CD4-positive, alpha-beta T cell (primary cell): ENCODE results near the gene SHKBP1. TPM values are rescaled to one million over a fixed set of nuclear protein-coding genes. Genes with fewer than 3 reads are reported as not detected.

Experiments used
- ATAC-seq: fragments of 200-7000 bp; cut with Tn5 transposase; one replicate; pipeline ENCODE4 v1.10.0; 2022; ENCODE audit warnings: mild to moderate bottlenecking; ENCODE audit not compliant: poor library complexity
- CTCF ChIA-PET: fragments of 350-600 bp; sonication (Branson Sonifier 250); formaldehyde crosslinking; loops from one replicate; lab custom pipeline; 2021; ENCODE audit warnings: antibody characterized with exemption, inconsistent platforms; lab: Charles Lee
- POLR2A ChIA-PET: fragments of 350-600 bp; sonication (Branson Sonifier 250); formaldehyde crosslinking; loops from one replicate; lab custom pipeline; 2021; ENCODE audit warnings: antibody characterized with exemption, inconsistent platforms; lab: Charles Lee
- DNase-seq, 14 experiments: peaks; one replicate each; pipeline ENCODE4 v3.0.0-alpha.2; 2013 to 2020; ENCODE audit warnings: mixed read lengths in 2 of 14
- H3K27ac ChIP-seq, 2 donors: one replicate each; pipeline versions ENCODE4 v1.5.1 to v1.7.0; 2013; ENCODE audit warnings: low read length in 2 of 2, low read depth in 1 of 2, mild to moderate bottlenecking in 1 of 2
- H3K27me3 ChIP-seq, 2 experiments: 1 replicate in 1 of 2; 2 replicates in 1 of 2; pipeline versions ENCODE4 v1.6.1 to v1.7.0; 2013; ENCODE audit warnings: low read length in 2 of 2, control low read depth in 1 of 2, mild to moderate bottlenecking in 1 of 2, moderate library complexity in 1 of 2; ENCODE audit not compliant: insufficient read depth in 2 of 2, control insufficient read depth in 1 of 2
- H3K36me3 ChIP-seq: one replicate; pipeline ENCODE4 v1.6.1; 2013; ENCODE audit warnings: low read length, control low read depth; ENCODE audit not compliant: insufficient read depth
- H3K4me1 ChIP-seq: one replicate; pipeline ENCODE4 v1.6.1; 2013; ENCODE audit warnings: low read length, control low read depth; ENCODE audit not compliant: insufficient read depth
- H3K4me3 ChIP-seq: one replicate; pipeline ENCODE4 v1.5.1; 2013; ENCODE audit warnings: mild to moderate bottlenecking, low read length, moderate library complexity
- H3K9me3 ChIP-seq, 2 experiments: 1 replicate in 1 of 2; 2 replicates in 1 of 2; pipeline versions ENCODE4 v1.6.1 to v1.7.0; 2013; ENCODE audit warnings: low read length in 2 of 2, mild to moderate bottlenecking in 2 of 2, control low read depth in 1 of 2, moderate library complexity in 1 of 2; ENCODE audit not compliant: control insufficient read depth in 1 of 2, insufficient read depth in 1 of 2
- H3K27ac Mint-ChIP-seq: one replicate; pipeline ENCODE4 v1.8.0; 2020; ENCODE audit warnings: mixed read lengths
- H3K27me3 Mint-ChIP-seq: one replicate; pipeline ENCODE4 v1.8.0; 2021; ENCODE audit warnings: mixed read lengths
- H3K36me3 Mint-ChIP-seq: one replicate; pipeline ENCODE4 v1.8.0; 2021; ENCODE audit warnings: low read depth, mixed read lengths
- H3K4me1 Mint-ChIP-seq: one replicate; pipeline ENCODE4 v1.8.0; 2021; ENCODE audit warnings: low read depth, mixed read lengths
- H3K4me3 Mint-ChIP-seq: one replicate; pipeline ENCODE4 v1.8.0; 2020; ENCODE audit warnings: mild to moderate bottlenecking, mixed read lengths
- H3K9me3 Mint-ChIP-seq: one replicate; pipeline ENCODE4 v1.8.0; 2020; ENCODE audit warnings: mixed read lengths
- intact Hi-C, 2 experiments: fragments of 100-400 bp; cut with DNase I in 1 of 2; cut with micrococcal nuclease in 1 of 2; formaldehyde crosslinking; loops; one replicate each; pipeline versions ENCODE4 v1.15.1 to v1.9.0; 2023 to 2025; cut with DNase I, micrococcal nuclease
- total RNA-seq, 174 experiments: library from RNA in 2 of 174; stranded (reverse) in 2 of 174; gene quantifications; one replicate each; pipeline ENCODE4 v1.2.3 and lab custom pipeline; 2021 to 2026
- TF ChIP-seq, protein P1 (sequence below): fragments of 200-600 bp; IDR thresholded peaks from one replicate; pipeline ENCODE4 v1.8.0; 2022; ENCODE audit warnings: antibody characterized with exemption, mild to moderate bottlenecking

SHKBP1 gene
- total RNA-seq, 2 experiments from 2014 or later = 82.5 to 92.9 TPM

DNA sequence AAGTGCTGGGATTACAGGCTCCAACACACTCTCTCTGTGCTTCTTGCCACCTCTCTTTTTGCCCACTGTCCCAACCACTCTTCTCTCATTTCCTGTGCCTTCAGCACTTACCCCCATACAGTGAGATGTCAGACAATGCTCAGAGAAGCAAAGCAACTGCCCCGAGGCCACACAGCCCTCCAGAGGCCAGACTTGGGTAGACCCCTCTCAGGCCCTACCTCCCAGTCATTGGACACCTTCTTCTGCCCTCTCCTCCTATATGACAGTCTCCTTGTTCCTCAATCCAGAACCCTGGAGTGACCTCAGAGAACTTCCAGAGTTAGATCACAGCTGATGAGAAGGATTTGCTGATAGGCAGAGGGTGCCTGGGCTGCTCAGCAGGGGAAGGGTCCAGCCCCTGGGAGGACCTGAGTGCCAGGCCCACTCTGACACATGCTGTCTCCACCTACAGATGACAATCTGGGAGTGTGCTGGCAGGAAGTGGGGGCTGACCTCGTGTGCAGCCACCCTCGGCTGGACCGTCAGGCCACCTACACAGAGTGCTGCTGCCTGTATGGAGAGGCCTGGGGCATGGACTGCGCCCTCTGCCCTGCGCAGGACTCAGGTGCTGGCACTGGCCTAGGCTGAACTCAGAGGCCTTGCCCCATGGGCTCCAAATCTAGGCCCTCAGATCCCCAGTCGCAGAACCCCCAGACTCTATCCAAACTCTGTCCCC is 48.9 kb downstream of the SHKBP1 start:
- no peaks in the 10 kb centered on the region for H3K27me3 ChIP-seq
- TF ChIP-seq, protein P1, sequence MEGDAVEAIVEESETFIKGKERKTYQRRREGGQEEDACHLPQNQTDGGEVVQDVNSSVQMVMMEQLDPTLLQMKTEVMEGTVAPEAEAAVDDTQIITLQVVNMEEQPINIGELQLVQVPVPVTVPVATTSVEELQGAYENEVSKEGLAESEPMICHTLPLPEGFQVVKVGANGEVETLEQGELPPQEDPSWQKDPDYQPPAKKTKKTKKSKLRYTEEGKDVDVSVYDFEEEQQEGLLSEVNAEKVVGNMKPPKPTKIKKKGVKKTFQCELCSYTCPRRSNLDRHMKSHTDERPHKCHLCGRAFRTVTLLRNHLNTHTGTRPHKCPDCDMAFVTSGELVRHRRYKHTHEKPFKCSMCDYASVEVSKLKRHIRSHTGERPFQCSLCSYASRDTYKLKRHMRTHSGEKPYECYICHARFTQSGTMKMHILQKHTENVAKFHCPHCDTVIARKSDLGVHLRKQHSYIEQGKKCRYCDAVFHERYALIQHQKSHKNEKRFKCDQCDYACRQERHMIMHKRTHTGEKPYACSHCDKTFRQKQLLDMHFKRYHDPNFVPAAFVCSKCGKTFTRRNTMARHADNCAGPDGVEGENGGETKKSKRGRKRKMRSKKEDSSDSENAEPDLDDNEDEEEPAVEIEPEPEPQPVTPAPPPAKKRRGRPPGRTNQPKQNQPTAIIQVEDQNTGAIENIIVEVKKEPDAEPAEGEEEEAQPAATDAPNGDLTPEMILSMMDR = no peak
- peak overlapping the region; percentile 57 for H3K27ac Mint-ChIP-seq
- intact Hi-C loops = no loop called here
- no peak overlapping the region for H3K4me3 ChIP-seq
- POLR2A ChIA-PET = interaction anchor here (0.6 kb wide), 1 partner anchor 81 kb away, joined by 3 read pairs; no protein-coding TSS in a partner anchor
- peaks cover 44% of the 10 kb centered on the region for H3K36me3 ChIP-seq
- no peaks in the 10 kb centered on the region for H3K4me1 ChIP-seq
- H3K27me3 Mint-ChIP-seq = no peaks in the 10 kb centered on the region
- ATAC-seq (no peak), DNase-seq (no peak)
- peaks cover 55% of the 10 kb centered on the region for H3K36me3 Mint-ChIP-seq
- H3K9me3 Mint-ChIP-seq = no peaks in the 10 kb centered on the region
- H3K4me1 Mint-ChIP-seq = peaks cover 9% of the 10 kb centered on the region
- CTCF ChIA-PET = interaction anchor here (1.2 kb wide), 1 partner anchor 603 kb away, joined by 3 read pairs; no protein-coding TSS in a partner anchor
- no peak overlapping the region for H3K4me3 Mint-ChIP-seq
- no peaks in the 10 kb centered on the region for H3K9me3 ChIP-seq
- H3K27ac ChIP-seq = no peak overlapping the region

- Mint-ChIP-seq H3K9me3 (no peaks in the 10 kb centered on the region), H3K27me3 (no peaks in the 10 kb centered on the region), H3K36me3 (peaks cover 46% of the 10 kb centered on the region), H3K27ac (no peak overlapping the region), H3K4me1 (peaks cover 10% of the 10 kb centered on the region), H3K4me3 (no peak overlapping the region)
- H3K36me3 ChIP-seq = peaks cover 35% of the 10 kb centered on the region
- H3K27ac ChIP-seq = no peak overlapping the region
- H3K27me3 ChIP-seq = no peaks in the 10 kb centered on the region
- H3K9me3 ChIP-seq = no peaks in the 10 kb centered on the region
- H3K4me1 ChIP-seq = no peaks in the 10 kb centered on the region
- POLR2A ChIA-PET = no interaction called here
- no peak for DNase-seq
- H3K4me3 ChIP-seq = no peak overlapping the region
- intact Hi-C loops = no loop called here
- TF ChIP-seq, protein P1 = no peak
- CTCF ChIA-PET = no interaction called here
- no peak for ATAC-seq
Measured at GRCh38 chr19:40626918-40627317, 50.2 kb downstream of the SHKBP1 start.

DNA sequence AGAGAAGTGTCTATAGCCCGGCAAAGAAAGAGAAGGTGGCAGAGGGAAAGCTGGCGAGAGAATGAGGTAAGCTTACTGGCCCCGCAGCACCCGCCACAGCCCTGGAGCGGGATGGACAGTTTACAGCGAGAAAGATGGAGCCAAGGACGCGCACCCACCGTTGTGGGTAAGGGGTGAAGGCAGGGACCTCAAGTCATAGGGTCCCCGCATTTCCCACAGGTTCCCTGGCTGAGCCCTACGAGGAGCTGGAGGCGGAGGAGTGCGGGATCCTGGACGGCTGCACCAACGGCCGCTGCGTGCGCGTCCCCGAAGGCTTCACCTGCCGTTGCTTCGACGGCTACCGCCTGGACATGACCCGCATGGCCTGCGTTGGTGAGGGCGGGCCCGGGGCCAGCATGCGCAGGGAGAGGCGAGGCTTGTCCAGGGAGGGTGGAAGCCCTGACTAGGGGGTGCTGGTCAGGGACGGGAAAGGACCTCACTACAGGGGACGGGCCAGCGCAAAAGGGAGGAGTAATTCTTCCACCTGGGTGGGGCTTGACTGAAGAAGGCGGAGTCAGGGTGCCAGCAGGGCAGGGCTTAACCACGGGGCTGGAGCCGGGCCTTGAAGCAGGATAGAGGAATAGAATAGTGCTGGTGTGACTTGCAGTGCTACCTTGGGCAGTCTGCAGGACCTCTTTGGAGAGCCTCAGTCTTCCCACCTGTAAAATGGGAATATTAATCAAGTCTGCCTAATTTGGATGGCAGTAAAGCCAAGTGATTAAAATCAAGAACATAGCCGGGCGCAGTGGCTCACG is 51.0 kb downstream of the SHKBP1 start:
- H3K27ac ChIP-seq = no peak overlapping the region
- Mint-ChIP-seq H3K4me3 (no peak overlapping the region), H3K27ac (no peak overlapping the region), H3K9me3 (no peaks in the 10 kb centered on the region), H3K36me3 (peaks cover 41% of the 10 kb centered on the region), H3K4me1 (peaks cover 10% of the 10 kb centered on the region), H3K27me3 (no peaks in the 10 kb centered on the region)
- ATAC-seq (no peak), DNase-seq (no peak)
- intact Hi-C loops = no loop called here
- H3K4me3 ChIP-seq = no peak overlapping the region
- H3K36me3 ChIP-seq = peaks cover 28% of the 10 kb centered on the region
- ChIA-PET CTCF (no interaction called here), POLR2A (no interaction called here)
- TF ChIP-seq, protein P1 = no peak
- H3K27me3 ChIP-seq = no peaks in the 10 kb centered on the region
- H3K9me3 ChIP-seq = no peaks in the 10 kb centered on the region
- no peaks in the 10 kb centered on the region for H3K4me1 ChIP-seq
